Colon (tissue), 2 donors: ENCODE results near the gene TUBA4B.
"Not testable (repeated sequence)": the region's sequence is repeated elsewhere in the genome, so short reads cannot be mapped to it uniquely, and the experiment has no call there.

ENCODE experiments used
- FAIRE-seq: peaks from 2 replicates; lab custom pipeline; 2012; peaks lifted over from hg19 to GRCh38; lab: Jason Lieb, UNC
- donor health status: control.
- donor health status: control.

The TUBA4B gene

DNA sequence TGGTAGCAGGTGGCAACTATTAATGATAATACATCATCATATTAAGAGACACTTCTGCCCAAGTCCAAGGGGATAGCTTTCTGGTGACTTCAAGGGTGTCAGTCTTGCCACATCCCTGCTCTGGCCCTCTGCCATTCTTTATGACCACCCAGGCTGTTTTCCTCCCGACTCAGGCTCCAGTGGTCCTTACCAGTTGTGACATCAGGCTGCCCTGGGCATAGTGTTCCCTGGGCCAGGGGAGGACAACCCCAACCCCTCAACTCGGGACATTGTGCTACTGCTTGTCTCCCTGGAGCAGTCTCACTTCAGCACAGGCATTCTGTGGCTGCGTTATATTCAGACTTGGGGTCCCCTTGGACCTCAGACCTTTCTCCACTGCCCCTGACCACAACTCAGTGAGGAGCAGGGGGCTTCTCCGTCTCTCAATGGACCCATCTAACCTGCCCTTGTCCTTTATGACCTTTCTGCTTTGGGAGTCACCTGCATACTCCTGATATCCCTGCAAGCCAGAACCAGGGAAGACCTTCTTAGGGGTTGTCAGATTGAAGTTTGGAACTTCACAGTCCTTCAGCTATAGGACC, 39.0 kb downstream of the TUBA4B start:
- FAIRE-seq: no peak

DNA sequence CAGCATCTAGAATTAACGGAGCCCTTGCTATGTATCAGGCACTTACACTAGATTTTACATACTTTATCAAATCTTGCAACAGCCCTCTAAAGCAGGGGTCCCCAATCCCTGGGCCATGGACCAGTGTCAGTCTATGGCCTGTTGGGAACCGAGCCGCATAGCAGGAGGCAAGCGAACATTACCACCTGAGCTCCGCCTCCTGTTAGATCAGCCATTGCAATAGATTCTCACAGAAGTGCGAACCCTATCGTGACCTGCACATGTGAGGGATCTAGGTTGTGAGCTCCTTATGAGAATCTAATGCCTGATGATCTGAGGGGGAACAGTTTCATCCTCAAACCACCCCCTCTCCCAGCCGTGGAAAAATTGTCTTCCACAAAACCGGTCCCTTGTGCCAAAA, 39.6 kb downstream of the TUBA4B start:
- no peak for FAIRE-seq

DNA sequence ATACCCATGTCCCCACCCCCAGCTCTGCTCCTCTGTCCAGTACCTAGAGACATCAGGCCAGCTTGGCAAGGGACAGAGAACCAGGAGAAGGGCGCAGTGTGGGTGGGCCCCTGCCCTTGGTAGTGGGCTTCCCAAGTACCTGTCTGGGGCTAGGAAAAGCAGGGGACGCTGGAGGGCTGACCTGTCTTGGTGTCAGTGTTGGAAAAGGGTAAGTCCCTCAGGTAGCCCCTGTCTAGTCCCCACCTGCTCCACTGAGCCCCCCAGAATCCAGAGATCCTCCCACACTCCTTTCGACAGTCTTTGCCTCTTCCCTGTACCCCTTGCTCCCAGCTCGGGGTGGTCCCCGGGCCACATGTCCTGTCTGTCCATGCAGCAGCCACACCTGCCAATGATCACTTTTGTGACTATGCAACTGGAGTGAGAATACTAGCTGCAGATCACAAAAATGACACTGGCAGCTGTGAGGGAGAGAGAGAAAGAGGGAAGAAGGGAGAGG, 40.7 kb downstream of the TUBA4B start:
- no peak for FAIRE-seq

DNA sequence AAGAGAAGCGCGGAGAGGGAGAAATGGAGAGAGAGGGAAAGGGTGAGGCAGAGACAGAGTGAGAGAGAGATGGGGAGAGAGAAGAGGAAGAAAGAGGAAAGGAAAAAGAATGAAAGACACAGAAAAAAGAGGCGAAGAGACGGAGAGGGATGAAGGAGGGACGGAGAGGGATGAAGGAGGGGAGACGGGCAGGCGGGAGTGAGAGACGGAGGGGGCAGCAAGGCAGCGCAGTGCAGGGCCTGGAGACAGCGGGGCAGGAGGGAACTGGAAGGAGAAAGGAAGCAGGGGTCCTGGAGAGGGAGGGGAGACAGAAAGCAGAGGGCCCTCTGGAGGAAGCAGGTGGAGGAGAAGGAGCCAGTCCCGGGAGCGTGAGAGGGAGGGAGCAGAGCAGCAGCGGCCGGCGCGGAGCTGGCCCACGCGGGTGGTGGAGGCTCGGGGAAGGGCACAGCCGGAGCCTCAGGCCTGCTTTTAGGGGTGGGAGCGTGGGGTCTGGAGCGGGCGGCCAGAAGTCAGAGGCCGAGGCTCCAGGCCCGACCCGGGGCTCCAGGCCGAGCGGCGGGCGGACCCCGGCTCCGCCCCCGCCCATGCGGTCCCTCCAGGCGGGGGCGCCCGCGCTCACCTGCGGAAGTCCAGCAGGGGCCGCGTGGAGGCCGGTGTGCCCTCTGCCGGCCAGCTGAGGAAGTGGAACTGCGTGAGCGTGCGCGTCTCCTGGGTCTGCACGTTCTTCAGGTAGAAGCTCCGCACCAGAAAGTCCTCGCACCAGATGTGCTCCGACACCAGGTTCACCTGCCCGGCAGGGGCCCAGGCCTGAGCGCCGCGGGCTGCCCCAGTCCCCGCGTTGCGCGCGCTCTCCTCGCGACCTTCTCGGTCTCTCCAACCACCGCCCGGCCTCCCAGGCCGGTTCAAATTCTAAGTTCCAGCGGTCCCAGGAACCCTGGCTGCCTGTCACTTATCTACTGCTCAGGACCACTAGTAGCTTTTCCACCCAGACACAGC, 41.6 kb downstream of the TUBA4B start:
- FAIRE-seq: no peak

DNA sequence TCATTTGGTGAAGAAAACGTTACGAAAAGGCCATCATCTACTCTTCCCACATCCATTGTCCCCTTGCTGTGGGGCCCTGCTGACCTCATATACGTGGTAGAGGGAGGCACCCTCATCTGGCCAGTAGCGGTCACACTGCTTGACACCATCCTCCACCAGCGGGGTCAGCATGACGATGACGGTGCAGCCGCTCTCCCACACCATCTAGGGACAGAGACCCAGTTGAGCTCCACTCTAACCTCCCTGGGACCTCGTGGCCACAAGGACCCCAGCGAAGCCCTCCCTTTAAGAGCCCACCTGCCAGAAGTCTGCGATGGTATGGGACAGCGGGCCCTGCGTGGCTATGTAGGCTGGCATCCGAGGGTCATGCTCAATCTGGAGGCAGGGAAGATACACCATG, 43.1 kb downstream of the TUBA4B start:
- FAIRE-seq: no peak

DNA sequence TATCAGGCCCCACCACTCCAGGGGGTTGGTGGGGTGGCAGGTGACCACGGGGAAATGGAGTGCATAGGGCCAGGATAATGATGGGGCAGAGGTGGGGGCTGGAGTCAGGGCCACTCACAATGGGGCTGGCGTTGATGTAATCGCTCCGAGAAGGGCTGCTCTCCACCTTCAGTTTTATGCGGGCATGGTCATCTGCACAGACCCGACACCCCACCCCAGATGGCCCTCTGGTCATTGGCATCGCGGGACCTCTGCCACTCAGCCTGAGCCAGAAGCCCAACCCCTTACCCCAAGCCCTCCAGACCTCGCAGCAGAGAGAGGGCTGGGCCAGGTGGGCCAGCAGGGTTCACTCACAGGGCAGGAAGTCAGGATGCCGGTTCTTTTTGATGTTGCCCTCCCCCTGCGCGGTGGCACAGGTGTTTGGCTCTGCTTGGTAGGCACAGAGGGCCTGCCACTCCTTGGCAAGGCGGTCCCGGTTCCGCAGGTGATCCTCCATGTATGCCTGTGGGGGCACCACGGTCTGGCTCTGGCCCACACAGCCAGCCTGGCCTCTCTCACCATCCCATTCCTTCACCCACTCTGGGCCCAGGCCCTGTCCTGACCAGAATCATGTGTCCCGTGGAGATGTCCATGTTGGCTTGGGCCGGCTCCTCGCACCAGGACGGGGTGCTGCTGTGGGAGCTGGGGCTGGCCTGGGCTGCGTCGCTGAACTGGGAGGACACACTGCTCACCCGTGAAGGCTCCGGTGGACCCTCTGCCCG, 43.8 kb downstream of the TUBA4B start:
- FAIRE-seq: no peak

DNA sequence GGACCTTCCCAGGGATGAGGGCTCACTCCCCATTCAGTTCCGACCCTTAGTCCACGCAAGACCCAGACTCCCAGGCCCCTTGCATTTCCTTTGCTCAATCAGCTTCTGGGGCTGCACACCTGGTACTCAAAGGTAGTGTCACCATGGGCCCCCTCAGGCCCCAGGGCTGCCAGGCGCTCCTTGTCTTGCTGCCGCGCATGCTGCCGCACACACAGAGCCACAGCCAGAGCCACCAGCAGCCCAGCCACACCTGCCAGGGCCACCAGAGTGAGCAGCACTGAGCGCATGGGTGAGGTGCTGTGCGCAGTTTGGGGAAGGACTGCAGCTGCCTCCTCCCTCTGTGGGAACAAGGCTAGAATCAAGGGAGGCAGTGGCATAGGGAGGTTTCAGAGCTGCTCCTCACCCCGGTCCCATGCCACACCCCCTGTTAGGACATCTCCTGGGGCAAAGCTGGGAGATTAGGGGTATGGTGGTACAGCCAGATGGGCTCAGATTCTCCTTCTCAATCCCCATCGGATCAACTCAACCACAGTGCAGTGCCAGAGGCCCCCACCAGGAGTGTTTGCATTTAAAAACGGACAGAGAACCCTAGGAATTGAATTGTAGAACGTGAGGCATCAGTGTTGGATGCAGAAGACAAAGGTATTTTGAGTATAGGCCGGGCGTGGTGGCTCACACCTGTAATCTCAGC, 44.9 kb downstream of the TUBA4B start:
- FAIRE-seq: no peak

DNA sequence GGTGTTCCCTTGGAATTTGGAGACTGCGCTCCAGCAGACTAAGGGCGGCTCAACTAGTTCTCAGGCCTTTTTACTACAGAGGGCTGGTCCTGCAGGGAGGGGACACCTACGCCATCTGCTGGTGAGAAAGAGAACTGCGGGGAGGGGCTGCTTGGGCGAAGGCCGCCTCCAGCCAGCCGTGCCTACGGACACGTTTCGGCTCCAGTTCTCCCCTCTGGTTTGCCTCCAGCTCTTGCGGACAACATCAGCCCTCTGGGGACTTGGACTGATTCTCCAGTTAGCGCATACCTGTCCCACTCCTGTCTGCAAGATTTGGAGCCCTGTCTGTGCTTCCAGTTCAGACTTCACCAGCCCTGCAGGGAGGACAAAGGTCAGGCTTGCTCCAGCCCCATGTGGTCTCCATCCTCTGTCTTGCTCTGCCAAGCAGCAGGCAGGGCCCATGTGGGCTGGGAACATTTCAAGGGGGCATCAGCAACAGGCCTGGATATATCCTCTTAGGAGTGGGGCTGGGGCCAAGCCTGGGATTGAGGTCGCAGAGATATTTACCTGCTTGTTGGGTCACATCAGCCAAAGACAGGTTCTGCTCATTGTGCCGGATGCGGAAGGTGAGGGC, 45.8 kb downstream of the TUBA4B start:
- FAIRE-seq: peak; percentile 14

DNA sequence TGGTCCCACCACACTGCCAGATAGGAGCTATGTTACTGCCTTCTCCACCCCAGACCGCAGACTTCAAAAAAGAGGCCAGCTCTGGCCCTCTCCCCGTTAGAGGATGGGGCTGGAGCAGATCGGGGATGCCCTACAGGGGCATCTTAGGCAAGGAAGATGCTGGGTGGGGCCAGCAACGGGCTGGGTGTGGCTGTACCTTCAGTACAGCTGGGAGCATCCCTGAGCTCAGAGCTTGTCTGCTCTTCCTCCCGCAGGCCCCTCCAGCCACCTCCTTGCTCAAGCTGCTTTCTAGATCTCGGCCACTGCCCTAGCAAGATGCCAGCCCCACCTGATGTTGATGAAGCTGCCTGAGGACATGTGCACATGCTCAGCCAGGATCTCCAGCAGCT, 46.3 kb downstream of the TUBA4B start:
- no peak for FAIRE-seq

DNA sequence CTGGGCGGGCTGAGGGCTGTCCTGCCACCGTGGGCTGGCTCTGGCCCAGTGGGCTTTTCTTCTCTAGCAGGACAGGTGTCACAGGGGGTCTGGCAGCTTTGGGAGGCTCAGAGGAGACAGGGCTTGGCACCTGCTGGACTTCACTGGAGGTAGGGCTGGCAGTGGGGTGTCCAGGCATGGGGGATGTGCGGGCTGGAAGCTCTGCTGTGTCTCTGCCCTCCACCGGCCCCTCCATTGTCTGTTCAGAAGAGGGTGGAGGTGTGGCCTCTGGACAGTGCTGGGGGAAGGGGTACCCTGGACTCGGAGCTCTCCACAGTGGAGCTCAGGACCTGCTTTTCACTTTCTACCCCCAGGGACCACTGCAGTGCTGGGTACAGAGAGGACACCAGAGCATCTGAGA, 47.0 kb downstream of the TUBA4B start:
- FAIRE-seq: no peak

DNA sequence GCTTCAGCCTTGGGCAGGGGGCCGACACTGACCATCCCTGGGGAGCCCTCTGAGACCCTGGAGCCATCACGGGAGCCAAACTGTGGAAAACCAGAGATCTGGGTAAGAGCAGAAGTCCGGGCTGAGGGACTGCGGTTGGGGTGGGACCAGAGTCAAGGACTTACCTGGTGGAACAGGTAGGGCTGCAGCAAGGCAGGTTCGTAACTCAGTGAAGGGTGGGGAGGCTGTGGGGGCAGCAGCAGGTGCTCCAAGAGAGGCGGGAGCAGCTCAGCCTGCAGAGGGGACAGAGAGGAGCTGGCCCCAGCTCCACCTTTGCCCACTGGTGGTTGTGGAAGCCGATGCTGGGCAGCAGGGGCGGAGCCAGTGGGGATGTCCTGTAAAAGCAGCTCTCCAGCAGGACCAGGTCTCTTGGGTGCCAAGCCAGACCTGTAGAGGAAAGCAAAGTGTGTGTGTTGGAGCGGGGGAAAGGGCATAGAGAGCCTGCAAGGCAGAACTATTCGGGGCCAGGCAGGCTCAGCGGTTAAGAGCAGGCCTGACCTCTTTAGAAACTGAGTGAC, 49.4 kb downstream of the TUBA4B start:
- FAIRE-seq: no peak

DNA sequence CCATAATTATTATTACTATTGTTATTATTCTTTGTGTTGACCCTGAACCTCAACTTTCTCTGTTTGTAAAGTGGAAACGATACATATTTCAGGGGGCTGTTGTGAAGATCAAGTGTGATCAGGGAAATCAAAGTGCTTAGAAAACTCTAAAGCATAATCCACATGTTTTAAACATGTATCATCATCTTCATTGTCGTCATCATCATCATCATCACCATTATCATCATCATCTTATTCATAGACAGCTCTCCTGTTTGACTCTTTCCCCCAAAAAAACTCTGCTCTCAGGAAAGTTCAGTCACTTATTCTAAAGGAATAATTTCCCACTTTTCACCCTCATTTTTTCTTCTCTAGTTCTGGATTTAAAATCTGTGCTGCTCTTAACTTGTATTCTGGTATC, 51.2 kb downstream of the TUBA4B start:
- FAIRE-seq: no peak

DNA sequence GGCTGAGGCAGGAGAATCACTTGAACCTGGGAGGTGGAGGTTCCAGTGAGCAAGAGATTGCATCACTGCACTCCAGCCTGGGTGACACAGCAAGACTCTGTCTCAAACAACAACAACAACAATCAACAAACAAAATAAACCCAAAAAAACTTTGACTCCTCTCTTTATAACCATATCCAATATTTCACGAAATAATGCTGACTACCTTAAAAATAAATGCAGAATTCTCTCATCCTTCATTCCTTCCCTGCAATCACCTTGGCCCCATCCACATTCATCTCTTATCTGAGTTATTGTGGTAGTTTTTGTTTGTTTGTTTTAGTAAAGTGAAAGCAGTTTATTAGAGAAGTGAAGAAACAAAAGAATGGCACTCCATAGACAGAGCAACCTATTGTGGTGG, 53.0 kb downstream of the TUBA4B start:
- FAIRE-seq: no peak

DNA sequence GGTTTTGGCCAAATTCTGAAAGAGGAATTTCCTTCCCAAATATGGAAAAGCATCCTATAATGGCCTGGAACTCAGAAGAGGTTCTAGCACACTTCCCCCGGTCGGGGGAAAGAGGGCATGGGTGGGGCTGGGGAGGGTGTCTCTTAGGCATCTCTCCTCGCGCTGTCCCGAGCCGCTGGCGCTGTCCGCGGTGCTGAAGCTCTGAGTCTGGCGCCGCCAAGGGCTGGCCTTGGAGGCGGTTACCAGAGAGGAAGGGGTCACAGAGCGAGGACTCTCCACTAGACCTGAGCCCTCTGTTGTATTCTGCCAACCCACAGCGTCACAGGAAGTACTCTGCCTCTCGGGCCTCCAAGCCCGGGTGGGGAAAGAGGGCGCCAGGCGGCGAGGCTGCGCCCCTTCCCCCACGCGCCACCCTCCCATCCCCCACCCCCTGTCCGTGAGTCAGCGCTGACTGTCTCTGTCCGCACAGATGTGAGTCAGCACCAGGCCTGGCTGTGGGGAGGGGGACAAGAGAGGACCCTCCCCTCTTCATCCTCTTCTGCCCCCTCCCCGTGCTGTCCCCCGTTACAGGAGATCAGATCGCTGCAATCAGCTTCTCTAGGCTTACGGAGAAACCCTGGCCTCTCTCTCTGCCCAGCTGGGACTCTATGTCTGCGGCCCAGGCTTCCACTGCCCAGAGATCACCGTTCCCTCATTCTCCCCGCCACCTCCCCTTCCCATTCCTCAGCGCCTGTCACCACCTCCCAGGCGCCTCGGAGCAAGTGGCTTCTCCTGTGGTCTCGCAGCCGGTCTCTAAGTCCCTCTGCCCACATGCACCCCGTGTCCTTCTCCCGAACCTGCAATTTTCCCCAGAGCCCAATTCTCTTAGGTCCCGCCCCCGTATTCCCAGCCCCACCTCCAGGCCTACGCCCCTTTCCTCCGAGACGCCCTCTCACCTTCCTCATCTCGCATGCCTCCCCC, 55.4 kb downstream of the TUBA4B start:
- no peak for FAIRE-seq

DNA sequence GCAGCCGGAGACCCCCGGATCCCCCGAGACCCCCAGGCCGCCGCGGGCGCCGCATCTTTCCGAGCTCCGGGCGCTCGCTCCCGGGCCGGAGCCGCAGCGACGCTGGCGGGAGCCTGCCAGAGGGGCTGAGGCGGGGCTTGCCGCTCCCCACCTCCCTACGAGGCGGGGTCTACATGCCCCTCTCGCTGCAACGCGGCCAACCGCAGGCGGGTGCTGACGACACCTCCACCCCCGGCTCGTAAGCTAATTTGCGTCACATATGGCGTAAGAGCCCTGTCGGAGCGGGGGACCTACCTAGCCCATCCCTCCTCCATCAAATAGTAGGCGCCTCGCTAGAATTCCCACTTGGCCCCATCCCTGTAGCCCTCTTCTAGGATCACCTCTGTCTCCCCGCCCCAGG, 56.2 kb downstream of the TUBA4B start, which contains the start of gene PTPRN:
PTPRN (minus strand) TSS at position 124 of the 400 bp plus-strand sequence; CDS start at position 55, 69 bp downstream.
- FAIRE-seq: no peak

DNA sequence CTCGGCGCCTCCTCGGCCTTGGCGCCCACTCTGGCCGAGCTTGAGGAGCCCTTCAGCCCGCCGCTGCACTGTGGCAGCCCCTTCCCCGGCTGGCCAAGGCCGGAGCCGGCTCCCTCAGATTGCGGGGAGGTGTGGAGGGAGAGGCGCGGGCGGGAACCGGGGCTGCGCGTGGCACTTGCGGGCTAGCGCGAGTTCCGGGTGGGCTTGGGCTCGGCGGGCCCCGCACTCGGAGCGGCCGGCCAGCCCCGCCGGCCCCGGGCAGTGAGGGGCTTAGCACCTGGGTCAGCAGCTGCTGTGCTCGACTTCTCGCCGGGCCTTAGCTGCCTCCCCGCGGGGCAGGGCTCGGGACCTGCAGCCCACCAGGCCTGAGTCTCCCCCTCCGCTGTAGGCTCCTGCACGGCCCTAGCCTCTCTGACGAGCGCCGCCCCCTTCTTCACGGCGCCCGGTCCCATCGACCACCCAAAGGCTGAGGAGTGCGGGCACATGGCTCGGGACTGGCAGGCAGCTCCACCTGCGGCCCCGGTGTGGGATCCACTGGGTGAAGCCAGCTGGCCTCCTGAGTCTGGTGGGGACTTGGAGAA, 59.7 kb downstream of the TUBA4B start:
- not testable (repeated sequence) for FAIRE-seq

DNA sequence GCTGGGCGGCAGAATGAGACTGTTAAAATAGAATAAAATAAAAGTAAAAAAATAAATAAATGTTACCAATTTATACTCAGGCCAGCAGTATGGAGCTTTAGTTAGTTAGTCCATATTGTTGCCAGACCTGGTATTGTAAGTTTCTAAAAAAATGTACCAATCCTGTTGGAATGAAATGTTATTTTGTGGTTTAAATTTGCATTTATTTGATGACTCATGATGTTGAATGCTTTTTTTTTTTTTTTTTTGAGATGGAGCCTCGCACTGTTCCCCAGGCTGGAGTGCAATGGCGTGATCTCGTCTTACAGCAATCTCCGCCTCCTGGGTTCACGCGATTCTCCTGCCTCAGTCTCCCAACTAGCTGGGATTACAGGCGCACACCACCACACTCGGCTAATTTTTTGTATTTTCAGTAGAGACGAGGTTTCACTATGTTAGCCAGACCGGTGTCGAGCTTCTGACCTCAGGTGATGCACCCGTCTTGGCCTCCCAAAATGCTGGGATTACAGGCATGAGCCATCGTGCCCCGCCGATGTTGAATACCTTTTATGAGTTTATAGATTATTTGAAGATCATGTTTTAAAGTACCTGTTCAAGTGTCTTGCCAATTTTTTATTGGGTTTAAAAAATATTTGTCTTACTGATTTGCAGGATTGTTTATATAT, 61.9 kb downstream of the TUBA4B start:
- FAIRE-seq: no peak
